Liver (tissue), 9 donors: ENCODE data around the gene COL1A2. TPM values are rescaled to one million over a fixed set of nuclear protein-coding genes. Genes with fewer than 3 reads are reported as not detected.

ENCODE experiments used
- DNase-seq: peaks from one replicate; pipeline ENCODE4 v3.0.0-alpha.2; 2017; ENCODE audit warnings: low spot score
- H3K27ac ChIP-seq, 2 donors: one replicate each; pipeline ENCODE4 v1.7.0; 2013; ENCODE audit warnings: inconsistent platforms in 2 of 2, low read length in 2 of 2, control low read depth in 1 of 2, low read depth in 1 of 2, mild to moderate bottlenecking in 1 of 2
- H3K27me3 ChIP-seq, 4 donors: one replicate each; pipeline versions ENCODE4 v1.6.1 to v1.7.0; 2013; ENCODE audit warnings: low read length in 3 of 4, inconsistent platforms in 1 of 4, mild to moderate bottlenecking in 1 of 4, moderate library complexity in 1 of 4; ENCODE audit not compliant: control insufficient read depth in 4 of 4, insufficient read depth in 4 of 4
- H3K36me3 ChIP-seq, 4 donors: one replicate each; pipeline versions ENCODE4 v1.6.1 to v1.7.0; 2013; ENCODE audit warnings: low read length in 3 of 4, mild to moderate bottlenecking in 3 of 4, low read depth in 1 of 4, moderate library complexity in 1 of 4; ENCODE audit not compliant: control insufficient read depth in 4 of 4, insufficient read depth in 3 of 4
- H3K4me1 ChIP-seq, 4 donors: one replicate each; pipeline versions ENCODE4 v1.6.1 to v1.7.0; 2013; ENCODE audit warnings: low read length in 3 of 4, mild to moderate bottlenecking in 3 of 4, moderate library complexity in 1 of 4; ENCODE audit not compliant: control insufficient read depth in 4 of 4, insufficient read depth in 4 of 4
- H3K4me3 ChIP-seq, 3 donors: one replicate each; pipeline versions ENCODE4 v1.6.1 to v1.7.0; 2013; ENCODE audit warnings: low read length in 3 of 3, control low read depth in 1 of 3, low read depth in 1 of 3, mild to moderate bottlenecking in 1 of 3
- H3K9ac ChIP-seq, 2 donors: one replicate each; pipeline ENCODE4 v1.7.0; 2013; ENCODE audit warnings: low read length in 2 of 2, mild to moderate bottlenecking in 2 of 2, moderate library complexity in 2 of 2, control low read depth in 1 of 2, low read depth in 1 of 2
- H3K9me3 ChIP-seq, 4 donors: one replicate each; pipeline versions ENCODE4 v1.6.1 to v1.7.0; 2013; ENCODE audit warnings: low read length in 3 of 4; ENCODE audit not compliant: control insufficient read depth in 4 of 4
- EGR1 ChIP-seq, 2 donors: IDR thresholded peaks; 2 replicates each; pipeline ENCODE4 v1.6.1; 2016 to 2018; ENCODE audit warnings: antibody characterized with exemption in 2 of 2, low read depth in 2 of 2
- FOXA1 ChIP-seq: IDR thresholded peaks from 2 replicates; pipeline ENCODE4 v1.6.1; 2016; ENCODE audit warnings: antibody characterized with exemption
- HNF4A ChIP-seq, 2 donors: conservative IDR thresholded peaks; 2 replicates each; pipeline ENCODE4 v1.6.1; 2016; ENCODE audit warnings: antibody characterized with exemption in 2 of 2, mild to moderate bottlenecking in 2 of 2
- JUND ChIP-seq, 2 donors: IDR thresholded peaks; 2 replicates each; pipeline ENCODE4 v1.6.1; 2016; ENCODE audit warnings: antibody characterized with exemption in 2 of 2
- NR2F2 ChIP-seq: IDR thresholded peaks from 2 replicates; pipeline ENCODE4 v1.6.1; 2016; ENCODE audit warnings: antibody characterized with exemption
- RXRA ChIP-seq, 2 donors: IDR thresholded peaks; 2 replicates each; pipeline ENCODE4 v1.6.1; 2017 to 2018; ENCODE audit warnings: antibody characterized with exemption in 2 of 2, mild to moderate bottlenecking in 1 of 2
- SP1 ChIP-seq: IDR thresholded peaks from 2 replicates; pipeline ENCODE4 v1.6.1; 2018; ENCODE audit warnings: antibody characterized with exemption, mild to moderate bottlenecking
- TAF1 ChIP-seq: conservative IDR thresholded peaks from 2 replicates; pipeline ENCODE4 v1.6.1; 2016; ENCODE audit warnings: antibody characterized with exemption, mild to moderate bottlenecking
- WGBS: extraction: QIAGEN DNeasy Blood & Tissue Kit; methylation state at CpG from one replicate; pipeline ENCODE4 v1.1.7; 2013; 5-methylcytosine and 5-hydroxymethylcytosine counted together
- polyA plus RNA-seq, 2 donors: library from polyadenylated mRNA; stranded (reverse) in 1 of 2; unstranded in 1 of 2; fragments of 200-250 nt in 1 of 2; fragments of >200 nt in 1 of 2; fragmentation: Nextera tagmentation in 1 of 2; extraction: Ambion mirVana in 1 of 2; gene quantifications; one replicate each; pipeline versions ENCODE4 v1.2.1 to v1.2.3, GENCODE V29; 2013 to 2015
- total RNA-seq, 2 donors: library from RNA; depleted of rRNA; stranded (reverse); fragments of >200 nt; gene quantifications; one replicate each; pipeline ENCODE4 v1.2.3, GENCODE V29; 2014
- TF ChIP-seq, protein P1 (sequence below): fragments of 150-350 bp; IDR thresholded peaks from 2 replicates; pipeline ENCODE4 v1.5.1; 2017; ENCODE audit warnings: improper control_type of control experiment, low read depth, low read length; ENCODE audit not compliant: missing input control
- TF ChIP-seq, protein P2 (sequence below): IDR thresholded peaks from 2 replicates; pipeline ENCODE4 v1.6.1; 2016; ENCODE audit warnings: antibody characterized with exemption
- donor health status: healthy.
- donor health status: healthy.
- donor health status: healthy.
- donor health status: healthy.
- donor health status: healthy.

The COL1A2 gene
- total and polyA plus RNA-seq, 4 donors: 11.5 to 86.2 (median 42.0) TPM

DNA sequence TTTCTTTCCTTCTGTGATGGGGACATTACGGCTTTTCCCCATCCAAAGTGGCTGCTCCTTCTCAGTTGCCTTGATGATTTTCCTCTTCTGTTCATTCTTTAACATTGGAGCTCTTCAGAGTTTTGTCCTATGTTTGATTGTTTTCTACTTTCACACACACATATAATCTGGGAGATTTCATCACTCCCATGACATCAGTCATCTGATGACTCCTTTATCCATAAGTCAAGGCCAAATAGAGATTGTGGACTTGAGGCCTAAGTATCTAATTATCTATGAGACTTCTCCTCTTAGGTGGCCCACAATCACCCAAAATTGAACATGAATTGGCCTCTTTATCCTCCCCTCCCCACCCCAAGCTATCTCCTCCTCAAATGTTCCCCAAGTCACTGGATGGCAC, 5.3 kb upstream of the COL1A2 start:
- 90% methylated on average over 1 of the region's 1 CpG for WGBS
- TF ChIP-seq, protein P1, sequence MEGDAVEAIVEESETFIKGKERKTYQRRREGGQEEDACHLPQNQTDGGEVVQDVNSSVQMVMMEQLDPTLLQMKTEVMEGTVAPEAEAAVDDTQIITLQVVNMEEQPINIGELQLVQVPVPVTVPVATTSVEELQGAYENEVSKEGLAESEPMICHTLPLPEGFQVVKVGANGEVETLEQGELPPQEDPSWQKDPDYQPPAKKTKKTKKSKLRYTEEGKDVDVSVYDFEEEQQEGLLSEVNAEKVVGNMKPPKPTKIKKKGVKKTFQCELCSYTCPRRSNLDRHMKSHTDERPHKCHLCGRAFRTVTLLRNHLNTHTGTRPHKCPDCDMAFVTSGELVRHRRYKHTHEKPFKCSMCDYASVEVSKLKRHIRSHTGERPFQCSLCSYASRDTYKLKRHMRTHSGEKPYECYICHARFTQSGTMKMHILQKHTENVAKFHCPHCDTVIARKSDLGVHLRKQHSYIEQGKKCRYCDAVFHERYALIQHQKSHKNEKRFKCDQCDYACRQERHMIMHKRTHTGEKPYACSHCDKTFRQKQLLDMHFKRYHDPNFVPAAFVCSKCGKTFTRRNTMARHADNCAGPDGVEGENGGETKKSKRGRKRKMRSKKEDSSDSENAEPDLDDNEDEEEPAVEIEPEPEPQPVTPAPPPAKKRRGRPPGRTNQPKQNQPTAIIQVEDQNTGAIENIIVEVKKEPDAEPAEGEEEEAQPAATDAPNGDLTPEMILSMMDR: no peak
- TF ChIP-seq HNF4A (conservative IDR thresholded peaks at IDR 0.05): no peak
- no peak for TF ChIP-seq RXRA (IDR thresholded peaks at IDR 0.05)
- no peak for TF ChIP-seq JUND (IDR thresholded peaks at IDR 0.05)
- TF ChIP-seq FOXA1: no peak
- Histone ChIP-seq H3K4me3 (no peak overlapping the region), H3K4me1 (no peaks in the 10 kb centered on the region), H3K36me3 (no peaks in the 10 kb centered on the region), H3K9me3 (no peaks in the 10 kb centered on the region), H3K9ac (no peak overlapping the region), H3K27me3 (no peaks in the 10 kb centered on the region), H3K27ac (no peak overlapping the region)
- DNase-seq: no peak

DNA sequence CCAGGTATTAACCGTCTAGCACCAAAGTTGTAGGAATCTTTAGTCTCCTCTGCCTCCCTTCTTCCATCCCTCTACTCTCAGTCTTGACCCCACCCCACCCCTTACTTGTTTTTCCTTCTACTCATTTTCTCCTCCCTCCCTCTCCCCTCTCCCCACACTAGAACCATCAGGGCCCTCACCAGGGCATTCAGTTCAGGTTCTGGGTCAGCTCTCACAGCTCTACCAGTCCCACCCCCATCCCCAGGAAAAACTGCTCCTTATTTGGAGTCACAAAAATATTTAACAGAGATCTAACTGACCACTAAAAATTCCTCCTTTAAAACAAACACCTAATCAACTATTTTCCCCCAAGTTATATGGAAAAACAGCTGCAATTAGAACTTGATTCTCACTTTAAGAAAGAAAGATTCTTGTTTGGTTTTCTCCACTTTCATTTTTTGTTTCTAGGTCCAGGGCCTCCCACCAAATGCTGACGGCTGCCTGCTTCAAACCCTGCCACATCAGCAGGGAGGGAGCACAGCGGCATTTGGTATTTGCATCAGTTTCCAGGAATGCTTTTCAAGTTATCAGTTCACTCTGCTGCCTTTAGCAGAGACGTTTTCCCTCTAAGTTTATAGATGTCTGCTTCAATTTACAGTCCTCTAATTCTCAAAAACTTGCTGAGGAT, 2.8 kb upstream of the COL1A2 start:
- DNase-seq: no peak
- Histone ChIP-seq H3K9ac (no peak overlapping the region), H3K36me3 (no peaks in the 10 kb centered on the region), H3K27ac (no peak overlapping the region), H3K9me3 (no peaks in the 10 kb centered on the region), H3K4me3 (no peak overlapping the region), H3K4me1 (peaks cover 0 to 5% (median 2%) of the 10 kb centered on the region in 4 donors), H3K27me3 (peaks cover 0 to 10% (median 0%) of the 10 kb centered on the region in 4 donors)
- WGBS: 52% methylated on average over 4 of the region's 4 CpGs
- no peak for TF ChIP-seq TAF1
- no peak for TF ChIP-seq RXRA (IDR thresholded peaks at IDR 0.05)
- no peak for TF ChIP-seq NR2F2

DNA sequence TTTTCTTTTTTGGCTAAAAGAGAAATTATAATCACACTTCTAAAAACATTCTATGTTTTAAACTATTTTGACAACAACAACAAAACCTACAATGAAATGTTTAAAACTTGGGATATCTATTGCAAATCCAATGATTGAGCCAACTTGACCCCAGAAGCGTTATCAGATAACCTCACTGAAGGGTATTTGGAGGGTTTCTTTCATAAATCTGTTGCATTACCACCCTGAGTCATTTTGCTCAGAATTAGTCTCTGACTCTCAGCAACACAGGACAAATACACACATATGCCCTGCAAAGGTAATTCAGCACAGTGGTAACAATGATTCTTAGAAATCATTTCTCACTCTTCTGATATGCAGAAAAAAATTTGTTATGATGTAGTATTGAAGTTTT, 2.3 kb upstream of the COL1A2 start:
- TF ChIP-seq, protein P2, sequence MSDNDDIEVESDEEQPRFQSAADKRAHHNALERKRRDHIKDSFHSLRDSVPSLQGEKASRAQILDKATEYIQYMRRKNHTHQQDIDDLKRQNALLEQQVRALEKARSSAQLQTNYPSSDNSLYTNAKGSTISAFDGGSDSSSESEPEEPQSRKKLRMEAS: no peak
- TF ChIP-seq NR2F2 (no peak), HNF4A (conservative IDR thresholded peaks at IDR 0.05) (no peak)
- no peaks in the 10 kb centered on the region for H3K36me3 ChIP-seq
- WGBS: 76% methylated on average over 1 of the region's 1 CpG
- peaks cover 0 to 5% (median 2%) of the 10 kb centered on the region in 4 donors for H3K4me1 ChIP-seq
- no peak for DNase-seq
- no peak overlapping the region for H3K4me3 ChIP-seq
- H3K27me3 ChIP-seq: peaks cover 0 to 10% (median 0%) of the 10 kb centered on the region in 4 donors
- H3K9me3 ChIP-seq: no peaks in the 10 kb centered on the region
- no peak overlapping the region for H3K9ac ChIP-seq
- no peak overlapping the region for H3K27ac ChIP-seq

DNA sequence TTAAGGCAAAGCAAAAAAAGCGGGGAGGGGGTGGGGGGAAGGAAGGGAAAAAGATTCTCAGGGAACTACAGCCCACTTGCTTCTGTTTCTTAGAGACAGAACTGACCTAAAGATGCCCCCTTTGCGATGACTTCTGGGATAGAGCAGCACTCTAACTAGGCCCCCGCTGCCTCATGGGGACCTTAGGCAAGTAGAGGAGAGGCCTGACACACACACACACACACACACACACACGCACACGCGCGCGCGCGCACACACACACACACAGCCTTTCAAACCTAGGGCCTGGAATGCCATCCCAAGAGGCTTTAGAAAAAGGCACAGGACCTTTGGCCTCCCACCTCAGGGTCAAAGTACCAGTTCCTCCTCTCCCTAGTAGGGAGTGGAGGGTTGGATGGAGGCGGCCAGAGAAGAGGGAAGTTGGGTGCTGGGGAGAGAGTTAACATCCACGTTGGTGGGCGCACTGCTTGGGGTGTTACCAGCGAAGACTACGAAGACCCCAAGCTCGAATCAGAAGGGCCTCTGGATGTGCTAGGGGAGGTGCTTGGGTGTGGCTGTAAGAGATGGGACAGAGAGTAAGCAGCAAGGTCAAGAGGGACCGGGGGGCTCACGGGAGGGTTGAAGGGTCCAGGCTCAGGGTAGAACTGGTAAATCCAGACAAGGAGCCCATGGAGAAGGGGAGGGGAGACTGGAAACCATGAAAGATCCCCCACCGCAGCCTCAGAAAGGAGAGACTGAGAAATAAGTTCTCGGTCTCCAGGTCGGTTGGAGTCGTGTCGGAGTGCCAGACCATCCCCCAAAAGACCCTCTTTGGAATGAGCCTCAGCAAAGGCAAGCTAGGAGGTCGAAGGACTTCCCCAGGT, 1.2 kb upstream of the COL1A2 start:
- Histone ChIP-seq H3K9ac (no peak overlapping the region), H3K27me3 (peaks cover 0 to 10% (median 0%) of the 10 kb centered on the region in 4 donors), H3K4me1 (peaks cover 0 to 5% (median 2%) of the 10 kb centered on the region in 4 donors), H3K27ac (peak overlapping the region; percentile 40 to 48), H3K4me3 (no peak overlapping the region), H3K9me3 (no peaks in the 10 kb centered on the region), H3K36me3 (no peaks in the 10 kb centered on the region)
- WGBS: 45% methylated on average over 24 of the region's 24 CpGs
- no peak for DNase-seq
- no peak for TF ChIP-seq SP1
- peak in 1 of 2 donors; percentile 44 for TF ChIP-seq HNF4A (conservative IDR thresholded peaks at IDR 0.05)
- TF ChIP-seq NR2F2: peak; percentile 64
- TF ChIP-seq EGR1 (IDR thresholded peaks at IDR 0.05; ENCODE audit: low read depth in 2 of 2): no peak
